Measurements from ENCODE around the gene COL11A1.

DNA sequence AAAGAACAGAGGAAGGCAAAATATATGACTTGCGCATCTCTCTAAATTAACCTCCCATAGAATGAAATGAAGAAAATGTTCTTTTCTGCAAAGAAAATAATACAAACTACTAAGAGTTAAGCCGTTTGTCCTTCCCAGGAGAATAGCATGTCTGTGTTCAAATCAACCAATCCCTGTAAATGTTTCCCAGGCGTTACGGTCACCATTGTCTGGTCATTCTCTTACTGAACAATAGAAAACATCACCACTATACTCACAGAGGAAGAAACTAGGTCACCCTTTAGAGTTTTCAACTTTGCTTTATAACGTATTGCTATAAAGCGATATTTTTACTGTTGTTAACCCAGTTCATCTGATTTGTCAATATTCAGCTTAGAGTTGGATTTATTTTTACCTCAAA lies 34.1 kb downstream of the COL11A1 start:
- TF ChIP-seq, protein P1, sequence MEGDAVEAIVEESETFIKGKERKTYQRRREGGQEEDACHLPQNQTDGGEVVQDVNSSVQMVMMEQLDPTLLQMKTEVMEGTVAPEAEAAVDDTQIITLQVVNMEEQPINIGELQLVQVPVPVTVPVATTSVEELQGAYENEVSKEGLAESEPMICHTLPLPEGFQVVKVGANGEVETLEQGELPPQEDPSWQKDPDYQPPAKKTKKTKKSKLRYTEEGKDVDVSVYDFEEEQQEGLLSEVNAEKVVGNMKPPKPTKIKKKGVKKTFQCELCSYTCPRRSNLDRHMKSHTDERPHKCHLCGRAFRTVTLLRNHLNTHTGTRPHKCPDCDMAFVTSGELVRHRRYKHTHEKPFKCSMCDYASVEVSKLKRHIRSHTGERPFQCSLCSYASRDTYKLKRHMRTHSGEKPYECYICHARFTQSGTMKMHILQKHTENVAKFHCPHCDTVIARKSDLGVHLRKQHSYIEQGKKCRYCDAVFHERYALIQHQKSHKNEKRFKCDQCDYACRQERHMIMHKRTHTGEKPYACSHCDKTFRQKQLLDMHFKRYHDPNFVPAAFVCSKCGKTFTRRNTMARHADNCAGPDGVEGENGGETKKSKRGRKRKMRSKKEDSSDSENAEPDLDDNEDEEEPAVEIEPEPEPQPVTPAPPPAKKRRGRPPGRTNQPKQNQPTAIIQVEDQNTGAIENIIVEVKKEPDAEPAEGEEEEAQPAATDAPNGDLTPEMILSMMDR (IDR thresholded peaks at IDR 0.05 in 4 of 5, conservative IDR thresholded peaks at IDR 0.05 in 1 of 5) = no peak
- TF ChIP-seq POLR2A (IDR thresholded peaks at IDR 0.05) = no peak

Data from gastrocnemius medialis (tissue), 4 donors.